GM18951 (cell line): ENCODE results near the gene ARID3A.

Experiments used
- POLR2A ChIP-seq: IDR thresholded peaks from 4 replicates; pipeline ENCODE4 v1.6.1; 2011; ENCODE audit warnings: mild to moderate bottlenecking; ENCODE audit not compliant: insufficient read length, insufficient read depth; ENCODE audit errors: extremely low read depth
- in situ Hi-C: fragments of 300-500 bp; cut with MboI; formaldehyde crosslinking; loops from one replicate; pipeline ENCODE4 v1.12.0; 2022; ENCODE audit warnings: low sequenced_read_pairs, mixed read lengths, inconsistent platforms; ENCODE audit not compliant: unreplicated experiment

Gene ARID3A

GRCh38 chr19:911197-912033, 14.4 kb upstream of the ARID3A start:
- in situ Hi-C loops: loop anchor here (10.0 kb wide), 1 partner anchor 47 kb away; no protein-coding TSS in a partner anchor
- no peak for TF ChIP-seq POLR2A

GRCh38 chr19:912181-913079, 13.4 kb upstream of the ARID3A start:
- in situ Hi-C loops: loop anchor here (10.0 kb wide), 1 partner anchor 48 kb away; no protein-coding TSS in a partner anchor

GRCh38 chr19:913080-913748, 12.6 kb upstream of the ARID3A start, which contains the start of gene R3HDM4:
R3HDM4 (minus strand) TSS chr19:913219; CDS start chr19:913157, 62 bp downstream.
- TF ChIP-seq POLR2A: peak; percentile 80
- in situ Hi-C loops: loop anchor here (10.0 kb wide), 1 partner anchor 48 kb away; no protein-coding TSS in a partner anchor

More at GRCh38 chr19:912181-913079, 13.4 kb upstream of the ARID3A start:
- TF ChIP-seq POLR2A: no peak

GRCh38 chr19:916645-917322, 9.1 kb upstream of the ARID3A start:
- in situ Hi-C loops: loop anchor here (10.0 kb wide), 1 partner anchor 52 kb away; no protein-coding TSS in a partner anchor
- no peak for TF ChIP-seq POLR2A

GRCh38 chr19:917323-918151, 8.3 kb upstream of the ARID3A start, which contains the start of gene KISS1R:
KISS1R (plus strand) TSS chr19:917333; CDS start chr19:917503, 170 bp downstream.
- in situ Hi-C loops: loop anchor here (10.0 kb wide), 1 partner anchor 53 kb away; no protein-coding TSS in a partner anchor
- TF ChIP-seq POLR2A: no peak

GRCh38 chr19:918152-918437, 7.7 kb upstream of the ARID3A start:
- TF ChIP-seq POLR2A: no peak
- in situ Hi-C loops: loop anchor here (10.0 kb wide), 1 partner anchor 53 kb away; no protein-coding TSS in a partner anchor

GRCh38 chr19:918481-919198, 7.2 kb upstream of the ARID3A start:
- in situ Hi-C loops: loop anchor here (10.0 kb wide), 1 partner anchor 54 kb away; no protein-coding TSS in a partner anchor
- TF ChIP-seq POLR2A: no peak

- in situ Hi-C loops: loop anchor here (5.0 to 10.0 kb wide), 3 partner anchors 55 to 155 kb away; partner anchors contain the start of gene WDR18
- no peak for TF ChIP-seq POLR2A
These were observed 6.4 kb upstream of the ARID3A start for GRCh38 chr19:919199-920050.

GRCh38 chr19:920051-920864, 5.6 kb upstream of the ARID3A start:
- in situ Hi-C loops: loop anchor here (5.0 to 10.0 kb wide), 2 partner anchors 62 to 155 kb away; partner anchors contain the start of gene WDR18
- TF ChIP-seq POLR2A: no peak
